ENCODE results near the gene TRAF3.
"Not testable (repeated sequence)": the region's sequence is repeated elsewhere in the genome, so short reads cannot be mapped to it uniquely, and the experiment has no call there.

TRAF3 gene

DNA sequence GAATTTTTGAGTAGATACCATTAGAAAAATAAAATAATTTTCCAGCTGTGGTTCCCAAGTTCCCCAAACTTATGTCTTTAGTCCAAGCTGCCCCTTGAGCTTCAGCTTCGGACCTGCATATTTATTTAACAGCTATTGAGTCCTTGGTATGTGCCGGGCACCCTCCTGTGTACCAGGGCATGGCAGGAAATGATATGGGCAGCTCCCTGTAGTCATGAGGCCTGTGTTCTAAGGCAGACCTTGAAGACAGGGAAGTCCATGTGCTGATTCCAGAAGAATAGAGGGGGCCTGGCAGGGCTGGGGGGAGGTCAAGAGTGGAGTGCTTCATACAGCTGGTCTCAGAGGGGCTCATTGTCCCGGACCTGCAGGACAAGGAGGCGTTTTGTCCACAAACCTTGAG, 29.2 kb downstream of the TRAF3 start:
- no peak for DNase-seq (ENCODE audit: low read depth)

DNA sequence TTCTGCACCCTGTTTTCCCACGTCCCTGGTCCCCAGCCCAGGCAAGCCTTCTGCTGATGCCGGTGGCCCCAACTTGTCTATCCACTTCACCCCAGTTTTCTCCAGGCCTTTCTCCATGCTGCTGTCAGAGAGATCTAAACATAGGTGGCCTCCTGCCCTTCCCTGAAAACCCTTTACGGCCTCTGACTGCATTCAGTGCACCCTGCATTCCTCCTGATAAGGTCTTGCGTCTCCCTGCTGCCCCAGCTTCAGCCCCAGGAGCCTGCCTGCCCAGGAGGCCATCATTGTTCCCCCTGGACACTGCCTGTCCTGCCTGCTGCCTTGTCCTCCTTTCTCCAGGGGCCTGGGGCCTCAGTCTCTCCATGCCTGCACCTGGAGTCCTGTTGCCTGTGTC, 29.8 kb downstream of the TRAF3 start:
- DNase-seq (ENCODE audit: low read depth): no peak

DNA sequence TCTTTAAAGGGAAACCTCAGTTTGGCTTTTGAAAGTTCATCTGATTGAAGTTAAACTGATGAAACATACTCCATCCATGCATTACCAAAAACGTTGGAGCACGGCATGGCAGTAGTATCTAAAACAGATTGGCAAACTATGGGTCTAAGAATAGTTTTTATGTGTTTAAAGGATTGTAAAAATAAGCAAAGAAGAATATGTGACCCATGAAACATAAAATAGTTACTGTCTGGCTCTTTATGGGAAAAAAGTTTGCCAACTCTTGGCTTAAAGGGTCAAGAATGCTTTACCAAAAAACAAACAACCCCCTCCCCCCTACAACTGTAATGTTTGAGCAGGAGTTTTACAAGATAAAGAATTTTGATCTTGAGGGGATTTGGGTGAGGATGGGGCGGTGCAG, 32.6 kb downstream of the TRAF3 start:
- no peak for DNase-seq (ENCODE audit: low read depth)

DNA sequence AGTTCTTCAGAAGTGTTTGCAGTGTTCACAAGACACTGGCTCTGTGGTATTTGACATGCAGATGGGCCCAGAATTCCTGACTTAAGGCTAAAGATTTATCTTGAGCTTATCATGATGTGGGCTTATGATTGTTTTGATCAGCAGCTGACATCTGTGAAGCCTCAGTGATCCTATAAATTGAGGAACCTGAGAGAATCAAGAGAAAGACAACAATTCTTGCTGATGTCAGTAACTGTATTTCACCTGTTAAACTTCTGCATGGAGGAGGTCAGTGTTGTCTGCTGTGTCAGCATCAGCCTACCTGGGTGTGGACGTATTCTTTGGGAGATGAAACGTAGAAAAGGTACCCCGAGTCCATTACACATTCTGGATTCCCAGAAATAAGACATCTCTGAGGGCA, 33.3 kb downstream of the TRAF3 start:
- DNase-seq (ENCODE audit: low read depth): no peak

DNA sequence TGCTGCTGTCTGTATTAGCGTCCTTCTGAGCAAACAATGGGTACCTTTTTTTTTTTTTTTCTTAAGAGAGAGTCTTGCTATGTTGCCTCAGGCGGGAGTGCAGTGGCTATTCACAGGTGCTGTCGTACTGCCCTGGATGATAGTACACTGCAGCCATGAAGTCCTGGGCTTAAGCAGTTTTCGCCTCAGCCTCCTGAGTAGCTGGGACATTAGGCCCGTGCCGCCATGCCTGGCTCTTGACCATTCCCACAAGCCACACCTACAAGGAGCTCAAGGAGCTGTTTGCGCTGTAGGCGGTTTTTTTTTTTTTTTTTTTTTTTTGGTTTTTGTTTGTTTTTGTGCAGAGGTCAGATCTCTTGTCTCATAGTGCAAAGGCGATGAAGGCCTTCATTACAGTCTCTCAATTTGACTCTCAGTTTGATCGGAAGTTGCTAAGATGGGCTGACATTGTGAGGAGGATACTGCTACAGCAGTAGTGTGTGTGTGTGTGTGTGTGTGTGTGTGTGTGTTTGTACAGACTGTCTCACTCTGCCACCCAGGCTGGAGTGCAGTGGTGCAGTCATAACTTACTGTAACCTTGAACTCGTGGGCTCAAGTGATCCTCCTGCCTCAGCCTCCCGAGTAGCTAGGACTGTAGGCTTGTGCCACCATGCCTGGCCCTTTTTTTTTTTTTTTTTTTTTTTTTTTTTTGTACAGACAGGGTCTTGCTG, 34.2 kb downstream of the TRAF3 start:
- no peak for DNase-seq (ENCODE audit: low read depth)

DNA sequence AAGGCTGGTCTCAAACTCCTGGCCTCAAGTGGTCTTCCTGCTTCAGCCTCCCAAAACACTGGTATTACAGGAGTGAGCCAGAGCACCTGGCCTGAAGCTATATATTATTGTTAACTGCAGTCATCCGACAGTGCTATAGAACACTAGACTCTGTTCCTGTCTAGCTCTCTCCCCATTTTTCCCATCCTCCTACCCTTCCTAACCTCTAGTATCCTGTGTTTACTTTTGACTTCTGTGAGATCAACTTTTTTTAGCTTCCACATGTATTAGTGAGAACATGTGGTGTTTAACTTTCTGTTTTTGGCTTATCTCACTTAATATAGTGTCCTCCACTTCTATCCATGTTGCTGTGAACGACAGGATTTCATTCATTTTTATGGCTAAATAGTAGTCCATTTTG, 34.7 kb downstream of the TRAF3 start:
- DNase-seq (ENCODE audit: low read depth): no peak

DNA sequence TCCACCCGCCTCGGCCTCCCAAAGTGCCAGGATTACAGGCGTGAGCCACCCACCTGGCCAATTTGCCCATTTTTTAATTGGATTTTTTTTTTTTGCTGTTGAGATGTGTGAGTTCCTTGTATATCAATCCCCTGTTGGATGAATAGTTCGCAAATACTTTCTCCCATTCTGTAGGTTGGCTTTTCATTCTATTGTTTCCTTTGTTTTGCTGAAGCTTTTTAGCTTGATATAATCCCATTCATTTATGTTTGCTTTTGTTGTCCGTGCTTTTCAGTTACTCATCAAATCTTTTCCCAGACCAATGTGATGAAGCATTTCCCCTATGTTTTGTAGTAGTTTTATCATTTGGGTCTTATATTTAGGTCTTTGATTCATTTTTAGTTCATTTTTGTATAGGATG, 36.4 kb downstream of the TRAF3 start:
- no peak for DNase-seq (ENCODE audit: low read depth)

DNA sequence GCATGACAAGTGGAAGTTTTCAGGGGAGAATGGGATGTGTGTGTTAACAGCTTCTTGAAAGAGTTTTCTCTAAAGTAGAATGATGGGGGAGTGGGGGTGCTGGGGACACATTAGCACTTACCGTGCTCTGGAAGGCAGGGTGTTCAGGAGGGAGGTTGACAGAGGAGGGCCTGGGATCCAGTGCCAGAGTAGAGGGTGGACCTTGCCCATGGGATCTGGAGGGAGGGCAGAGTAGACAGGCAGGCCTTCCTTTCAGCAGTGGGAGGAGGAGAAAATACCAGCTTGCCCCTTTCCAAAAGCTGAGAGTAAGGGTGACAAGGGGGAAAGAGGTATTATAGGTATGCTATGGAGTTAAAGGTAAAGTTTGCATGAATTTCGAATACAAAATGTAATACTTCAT, 40.1 kb downstream of the TRAF3 start:
- DNase-seq (ENCODE audit: low read depth): no peak

DNA sequence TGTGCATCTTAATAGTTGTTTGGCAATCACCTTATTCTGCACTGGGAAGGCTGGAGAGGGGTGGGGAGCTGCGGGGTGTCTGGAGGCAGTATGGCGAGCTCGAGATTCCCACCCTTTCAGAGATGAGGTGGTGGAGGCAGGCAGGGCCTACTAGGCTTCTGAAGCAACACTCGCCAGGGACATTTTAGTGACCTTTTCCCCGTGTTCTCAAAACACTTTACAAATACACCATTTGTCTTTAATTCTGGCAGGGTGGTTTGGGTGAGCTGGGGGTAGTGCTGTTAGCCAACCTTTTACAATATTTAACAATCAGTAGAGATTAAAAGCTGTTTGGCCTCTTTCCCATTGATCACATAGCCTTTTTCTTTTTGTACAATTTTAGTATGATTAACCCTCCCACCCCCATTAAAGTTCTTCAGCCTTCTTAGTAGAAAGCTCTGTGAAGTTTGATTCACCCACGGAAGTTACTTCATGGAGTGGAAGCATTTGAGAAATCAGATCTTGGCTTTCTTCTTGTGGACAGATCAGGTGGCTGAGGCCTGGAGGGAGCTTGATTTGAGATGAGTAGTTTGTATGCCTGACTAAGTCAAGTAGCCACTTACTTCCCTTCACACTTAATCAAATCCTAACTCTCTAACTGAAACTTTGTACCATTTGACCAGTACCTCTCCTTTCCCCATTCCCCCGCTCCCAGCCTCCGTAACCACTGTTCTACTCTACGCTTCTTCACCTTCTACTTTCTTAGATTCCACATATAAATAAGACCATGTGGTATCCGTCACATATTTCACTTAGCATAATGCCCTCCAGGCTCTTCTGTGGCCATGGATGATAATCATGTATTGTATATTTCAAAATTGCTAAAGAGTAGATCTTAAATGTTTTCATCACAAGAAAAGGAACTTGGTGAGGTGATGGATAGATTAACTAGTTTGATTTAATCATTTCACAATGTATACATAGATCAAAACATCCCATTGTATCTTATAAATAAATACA, 41.0 kb downstream of the TRAF3 start:
- no peak for DNase-seq (ENCODE audit: low read depth)

DNA sequence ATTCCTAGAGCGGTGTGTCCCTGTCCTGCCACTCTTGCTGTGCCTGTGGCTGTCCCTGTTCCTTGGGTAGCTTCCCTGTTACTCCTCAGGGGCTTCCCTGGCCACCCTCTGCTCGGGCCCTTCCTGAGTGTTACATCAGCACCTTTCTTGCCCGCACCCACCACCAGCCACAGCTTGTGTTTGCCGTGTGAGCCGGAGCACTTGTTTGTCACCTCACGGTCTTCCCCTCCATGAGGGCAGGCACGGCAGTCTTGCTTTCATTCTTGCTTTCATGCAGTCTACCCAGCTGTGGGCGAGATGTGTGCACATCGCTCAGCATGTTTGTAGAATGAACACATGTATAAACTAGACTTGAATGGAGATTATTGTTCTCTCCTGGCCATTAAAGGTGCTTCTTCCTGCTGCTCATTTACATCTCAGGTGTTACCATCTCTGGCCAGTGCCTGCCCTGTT, 42.0 kb downstream of the TRAF3 start:
- DNase-seq (ENCODE audit: low read depth): no peak

DNA sequence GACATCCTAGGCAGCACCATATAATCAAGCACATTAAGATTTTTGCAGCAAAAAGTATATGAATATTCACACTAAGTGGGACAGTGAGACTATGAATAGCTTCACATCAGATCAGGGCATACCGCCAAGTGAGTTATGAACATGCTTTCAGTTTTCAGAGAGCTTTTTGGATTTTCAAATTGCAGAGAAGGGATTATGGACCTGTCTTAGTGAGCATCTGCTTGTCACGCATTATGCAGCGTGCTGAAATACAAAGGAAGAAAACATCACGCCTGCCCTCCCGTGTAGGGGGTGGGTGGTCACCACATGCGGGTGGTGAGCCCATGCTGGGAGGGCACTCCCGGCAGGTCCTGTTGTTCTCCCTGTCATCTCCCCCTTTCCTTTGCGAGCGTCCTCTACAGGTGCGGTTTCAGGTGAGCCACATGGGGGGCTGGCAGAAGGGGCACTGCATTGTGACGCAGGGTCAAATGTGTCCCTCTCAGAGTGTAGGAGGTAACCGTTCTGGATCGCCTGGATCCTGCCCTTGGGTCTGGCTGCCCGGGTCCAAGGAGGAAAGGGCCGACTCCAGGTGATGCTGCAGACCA, 42.6 kb downstream of the TRAF3 start:
- no peak for DNase-seq (ENCODE audit: low read depth)

DNA sequence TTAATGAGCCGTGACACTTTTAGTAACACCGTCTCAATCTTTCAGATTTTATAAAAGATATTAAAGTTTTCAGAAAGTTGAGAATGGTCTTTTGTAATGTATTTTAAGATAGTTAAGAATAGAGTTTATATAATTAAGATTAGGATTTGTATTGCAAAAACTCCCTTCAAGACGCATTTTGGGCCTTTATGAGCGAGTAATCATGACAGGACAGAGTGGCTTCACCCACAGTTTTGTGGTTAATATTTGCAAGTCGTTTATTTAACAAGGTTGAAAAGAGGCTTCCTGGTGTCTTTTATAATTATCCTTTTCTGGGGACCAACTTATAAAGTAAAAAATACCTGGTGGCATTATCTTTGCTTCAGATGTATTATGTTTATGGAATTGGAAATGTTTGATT, 44.0 kb downstream of the TRAF3 start:
- no peak for DNase-seq (ENCODE audit: low read depth)

DNA sequence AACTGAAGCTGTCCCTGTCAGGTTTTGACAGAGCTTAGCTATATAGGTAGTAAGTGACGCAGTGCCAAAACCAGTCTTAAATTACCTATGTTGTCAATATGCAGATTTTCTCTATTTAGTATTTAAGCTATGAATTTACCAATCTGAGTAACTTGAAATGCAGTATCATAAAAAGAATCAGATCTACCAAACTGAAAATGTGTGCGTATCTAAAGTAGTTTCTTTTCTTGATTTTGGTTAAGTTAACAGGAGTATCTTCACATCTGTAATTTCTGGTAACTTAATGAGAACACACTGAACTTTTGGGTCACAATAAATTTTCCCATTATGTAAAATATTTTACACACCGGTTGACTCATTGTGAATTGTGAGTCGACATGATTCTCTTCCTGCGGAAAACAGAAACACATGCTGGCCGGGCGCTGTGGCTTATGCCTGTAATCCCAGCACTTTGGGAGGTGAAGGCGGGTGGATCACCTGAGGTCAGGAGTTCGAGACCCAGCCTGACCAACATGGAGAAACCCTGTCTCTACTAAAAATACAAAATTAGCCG, 45.1 kb downstream of the TRAF3 start:
- DNase-seq (ENCODE audit: low read depth): no peak

DNA sequence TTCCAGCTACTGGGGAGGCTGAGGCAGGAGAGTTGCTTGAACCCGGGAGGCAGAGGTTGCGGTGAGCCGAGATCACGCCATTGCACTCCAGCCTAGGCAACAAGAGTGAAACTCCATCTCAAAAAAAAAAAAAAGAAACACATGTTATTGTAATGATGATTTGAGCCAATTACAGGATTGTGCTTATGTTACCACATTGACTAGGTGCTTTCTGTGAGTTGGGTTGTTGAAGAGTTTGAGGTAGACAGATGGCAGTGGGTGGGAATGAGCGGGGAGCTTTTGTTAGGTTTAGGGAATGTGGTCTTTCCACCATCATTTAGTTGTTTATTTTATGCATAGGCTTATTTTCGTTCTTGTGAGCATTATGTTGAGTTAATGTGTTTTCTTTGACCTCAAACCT, 45.6 kb downstream of the TRAF3 start:
- DNase-seq (ENCODE audit: low read depth): not testable (repeated sequence)

DNA sequence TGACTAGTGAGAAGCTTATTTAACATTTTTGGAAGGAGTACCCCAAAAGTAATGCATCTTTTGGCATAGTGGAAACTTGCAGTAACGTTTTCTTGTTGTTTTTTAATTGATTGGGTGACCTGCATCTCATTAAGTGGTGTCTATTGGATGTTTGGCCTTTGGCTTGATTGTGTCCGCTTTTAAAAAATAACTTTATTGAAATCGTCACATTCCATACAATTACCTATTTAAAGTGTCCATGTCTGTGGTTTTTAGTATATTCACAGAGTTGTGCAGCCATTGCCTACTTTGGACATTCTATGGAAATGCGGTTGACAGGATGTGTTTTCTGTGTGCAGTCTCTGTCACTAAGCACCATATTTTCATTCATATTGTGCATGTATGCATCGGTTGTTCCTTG, 46.3 kb downstream of the TRAF3 start:
- DNase-seq (ENCODE audit: low read depth): no peak

DNA sequence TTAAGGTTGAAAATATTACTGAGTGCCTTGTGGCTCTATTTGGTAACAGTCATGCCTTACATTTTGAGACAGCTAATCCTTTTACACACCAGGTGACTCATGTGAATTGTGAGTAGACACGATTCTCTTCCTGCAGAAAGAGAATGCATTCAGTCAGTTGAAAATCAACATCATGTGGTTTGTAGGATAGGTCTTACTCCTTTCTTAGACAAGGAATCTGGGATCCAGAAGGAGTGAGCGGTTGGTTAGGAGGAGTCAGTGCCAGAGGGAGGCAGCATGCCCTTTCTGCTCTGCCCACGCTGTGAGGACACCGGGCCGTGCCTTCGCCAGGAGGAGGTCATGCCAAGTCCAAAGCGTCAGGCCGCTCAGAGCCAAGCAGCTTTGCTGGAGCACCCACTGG, 47.6 kb downstream of the TRAF3 start:
- DNase-seq (ENCODE audit: low read depth): no peak

DNA sequence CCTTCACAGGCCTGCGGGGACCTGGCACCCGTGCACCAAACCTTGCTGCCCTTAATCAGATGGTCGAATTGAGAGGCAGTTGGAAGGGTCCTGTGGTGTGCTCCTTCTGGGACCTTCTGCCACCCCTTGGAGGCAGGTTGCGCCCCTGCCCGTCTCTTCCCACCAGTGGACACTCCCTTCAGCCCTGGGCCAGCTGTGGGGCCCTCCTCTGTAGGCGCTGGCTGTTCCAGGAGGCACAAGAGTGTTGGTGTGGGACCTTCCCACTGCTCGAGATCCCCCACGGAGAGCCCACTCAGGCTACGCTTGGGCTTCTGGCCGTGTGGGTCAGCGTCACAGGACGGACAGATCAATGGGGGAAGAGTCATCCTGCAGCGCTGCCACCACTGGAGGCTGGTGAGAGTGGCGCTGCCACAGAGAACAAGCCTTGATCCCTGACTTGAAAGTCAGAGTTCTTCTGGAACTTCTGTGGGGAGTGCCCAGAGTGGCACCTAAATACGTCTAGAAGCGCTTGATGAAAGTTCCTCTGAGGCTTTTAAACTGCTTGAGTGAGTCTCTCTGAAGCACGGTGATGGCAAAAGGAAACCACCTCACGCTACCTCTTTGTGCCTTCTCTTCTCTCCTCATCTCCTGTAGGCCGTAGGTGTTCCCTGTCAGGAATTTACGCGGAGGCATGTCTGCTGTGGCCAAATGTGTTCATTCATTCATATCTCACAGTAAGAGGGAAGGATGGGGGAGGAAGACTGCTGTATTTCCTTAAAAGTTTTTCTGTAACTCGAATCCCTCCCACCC, 48.3 kb downstream of the TRAF3 start:
- no peak for DNase-seq (ENCODE audit: low read depth)

DNA sequence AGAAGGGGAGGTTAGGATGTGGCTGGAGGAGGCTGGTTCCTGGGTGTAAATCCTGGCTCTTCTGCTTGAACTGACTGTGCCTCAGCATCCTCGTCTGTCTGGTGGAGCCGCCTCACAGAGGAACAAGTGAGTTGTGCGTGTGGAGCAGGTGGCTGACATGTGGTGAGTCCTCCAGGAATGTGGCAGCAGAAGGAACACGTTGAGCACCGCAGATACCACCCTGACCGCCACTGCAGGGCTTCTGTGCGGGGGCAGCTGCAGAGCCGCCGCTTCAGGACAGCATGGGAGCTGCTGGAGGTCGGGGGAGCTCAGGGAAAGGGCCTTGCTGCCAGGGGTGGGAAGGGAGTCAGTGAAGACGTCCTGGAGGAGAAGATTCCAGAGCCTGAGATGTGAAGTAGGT, 48.9 kb downstream of the TRAF3 start:
- no peak for DNase-seq (ENCODE audit: low read depth)

DNA sequence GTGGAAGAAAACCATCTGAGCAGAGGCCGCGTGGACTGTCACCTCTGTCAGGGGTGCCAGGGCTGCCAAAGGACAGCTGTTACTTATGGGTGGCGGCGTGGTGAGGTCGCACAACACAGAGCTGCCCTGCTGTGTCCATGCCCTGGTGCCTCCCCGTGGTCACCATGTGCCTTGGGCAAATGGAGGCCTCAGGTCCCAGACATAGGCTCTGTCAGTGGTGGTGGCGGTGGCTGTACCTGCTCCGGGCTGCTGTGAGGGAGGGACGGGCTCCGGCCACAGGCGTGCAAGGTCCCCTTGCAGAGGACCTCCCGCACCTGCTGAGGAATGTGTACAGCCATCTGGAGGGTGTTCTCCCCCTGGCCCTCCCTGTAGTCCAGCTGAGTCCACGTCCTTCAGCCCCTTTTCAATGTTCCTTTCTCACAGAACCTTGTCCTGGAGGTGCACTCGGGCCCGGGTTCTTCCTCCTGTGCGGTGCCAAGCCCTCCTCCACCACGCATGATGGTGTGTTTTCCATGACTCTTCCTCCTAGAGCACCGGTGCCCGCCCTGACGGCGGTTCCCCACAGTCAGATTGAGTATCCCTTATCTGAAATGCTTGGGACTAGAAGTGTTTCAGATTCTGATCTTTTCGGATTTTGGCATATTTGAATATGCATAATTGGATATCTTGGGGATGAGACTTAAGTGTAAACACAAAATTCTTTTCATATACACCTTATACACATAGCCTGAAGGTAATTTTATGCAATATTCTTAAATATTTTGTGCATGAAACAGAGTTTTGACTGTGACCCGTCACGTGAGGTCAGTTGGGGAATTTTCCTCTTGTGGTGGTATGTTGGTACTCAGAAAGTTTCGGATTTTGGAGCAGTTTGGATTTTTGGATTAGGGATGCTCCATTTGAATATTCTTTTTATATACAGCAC, 49.8 kb downstream of the TRAF3 start:
- no peak for DNase-seq (ENCODE audit: low read depth)

DNA sequence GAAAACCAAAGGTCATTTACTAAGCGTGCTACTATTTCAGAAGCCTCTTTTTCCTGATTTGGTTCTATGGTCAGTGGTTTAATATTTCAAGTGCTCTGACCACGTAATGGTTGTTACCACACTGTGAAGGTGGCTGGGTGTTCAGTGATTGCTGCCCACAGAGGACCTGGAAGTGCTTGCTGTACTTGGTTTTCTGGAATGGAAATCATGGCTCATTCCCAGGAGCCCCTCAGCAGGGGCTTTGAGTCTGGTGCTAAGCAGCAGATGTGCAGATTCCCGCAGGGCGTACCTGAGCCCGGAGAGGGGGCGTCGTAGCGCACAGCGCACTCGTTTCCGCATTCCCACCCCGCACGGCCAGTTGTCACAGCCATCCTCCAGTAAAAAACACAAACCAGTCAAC, 50.5 kb downstream of the TRAF3 start:
- no peak for DNase-seq (ENCODE audit: low read depth)

DNA sequence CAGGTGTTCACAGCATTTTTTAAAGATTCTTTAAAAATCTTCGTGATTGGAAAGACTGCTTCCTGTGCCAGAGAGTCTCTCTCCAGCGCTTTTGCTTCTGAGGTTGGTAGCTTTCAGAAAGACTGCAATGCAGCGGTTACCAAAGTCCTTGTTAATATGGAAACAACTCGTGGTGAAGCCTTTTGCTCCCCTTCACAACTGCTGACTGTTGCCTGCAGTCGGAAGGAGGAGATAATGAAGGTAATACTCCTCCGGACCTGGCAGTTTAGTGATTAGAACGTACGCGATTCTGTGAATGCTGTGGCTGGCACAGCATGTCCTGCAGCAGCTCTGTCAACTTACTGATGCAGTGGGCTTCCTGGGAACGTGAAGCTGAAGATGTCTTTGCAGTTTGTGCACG, 50.9 kb downstream of the TRAF3 start:
- DNase-seq (ENCODE audit: low read depth): no peak
